ENCODE results near the gene OR1A1. TPM values are rescaled to one million over a fixed set of nuclear protein-coding genes. Genes with fewer than 3 reads are reported as not detected.

OR1A1 gene
- total RNA-seq, 1 experiment from 2014 or later: not detected

- Histone ChIP-seq H2AFZ (ENCODE audit: low read length) (no peak overlapping the region), H4K20me1 (ENCODE audit: control insufficient read depth, insufficient read depth, insufficient read length) (no peaks in the 10 kb centered on the region), H3T11ph (ENCODE audit: low read length) (no peak overlapping the region), H2AK5ac (ENCODE audit: insufficient read length, low read length) (no peak overlapping the region), H3K4ac (ENCODE audit: low read depth, low read length) (no peak overlapping the region), H4K5ac (ENCODE audit: insufficient read length, low read depth, low read length) (no peak overlapping the region), H3K56ac (ENCODE audit: insufficient read length, low read depth, low read length) (no peak overlapping the region), H3K79me1 (ENCODE audit: insufficient read depth, low read depth, low read length, poor library complexity, severe bottlenecking) (no peaks in the 10 kb centered on the region), H3K23me2 (ENCODE audit: insufficient read length, low read depth, low read length, poor library complexity, severe bottlenecking) (no peaks in the 10 kb centered on the region), H3K79me2 (ENCODE audit: insufficient read depth, low read length) (no peaks in the 10 kb centered on the region), H3K4me2 (ENCODE audit: insufficient read depth, insufficient read length, low read length) (no peak overlapping the region), H2BK12ac (ENCODE audit: insufficient read length, low read depth, low read length) (no peak overlapping the region), H4K91ac (ENCODE audit: insufficient read length, low read depth, low read length) (no peak overlapping the region), H2BK120ac (ENCODE audit: low read depth, low read length, poor library complexity, severe bottlenecking) (no peak overlapping the region), H3K14ac (ENCODE audit: insufficient read depth, low read length) (no peak overlapping the region), H3K18ac (ENCODE audit: insufficient read length, low read depth, low read length) (no peak overlapping the region), H3K4me1 (ENCODE audit: insufficient read depth, low read length) (no peaks in the 10 kb centered on the region), H2BK15ac (ENCODE audit: low read depth, low read length) (no peak overlapping the region), H2BK20ac (ENCODE audit: low read depth, low read length, poor library complexity, severe bottlenecking) (no peak overlapping the region), H3K9me3 (ENCODE audit: control insufficient read depth, low read depth, low read length) (peaks cover 71% of the 10 kb centered on the region), H3K27ac (ENCODE audit: insufficient read length, low read depth, low read length) (no peak overlapping the region), H3K27me3 (ENCODE audit: insufficient read depth, low read length) (no peaks in the 10 kb centered on the region), H2BK5ac (ENCODE audit: insufficient read length, low read length) (no peak overlapping the region), H4K8ac (replicated peaks; ENCODE audit: insufficient read length, low read depth, low read length) (no peak overlapping the region), H3K23ac (ENCODE audit: insufficient read length, low read depth, low read length) (no peak overlapping the region), H3K9ac (ENCODE audit: extremely low read depth, insufficient read length, low read length) (no peak overlapping the region)
- no peak overlapping the region for H3K27ac Mint-ChIP-seq
- H3K36me3 Mint-ChIP-seq (ENCODE audit: insufficient read depth in 1 of 3, low read depth in 3 of 3): peaks cover 3 to 29% (median 7%) of the 10 kb centered on the region in 3 experiments; a peak in 4 of 7 replicates
- peaks cover 80 to 99% of the 10 kb centered on the region in 2 experiments for H3K9me3 Mint-ChIP-seq
- no peaks in the 10 kb centered on the region for H3K4me1 Mint-ChIP-seq
- no CpG with 5 or more reads among the region's 5 CpGs for WGBS (ENCODE audit: extremely low coverage, insufficient read length, low lambda C conversion rate)
- DNase-seq: no peak
- TF ChIP-seq, protein P1, sequence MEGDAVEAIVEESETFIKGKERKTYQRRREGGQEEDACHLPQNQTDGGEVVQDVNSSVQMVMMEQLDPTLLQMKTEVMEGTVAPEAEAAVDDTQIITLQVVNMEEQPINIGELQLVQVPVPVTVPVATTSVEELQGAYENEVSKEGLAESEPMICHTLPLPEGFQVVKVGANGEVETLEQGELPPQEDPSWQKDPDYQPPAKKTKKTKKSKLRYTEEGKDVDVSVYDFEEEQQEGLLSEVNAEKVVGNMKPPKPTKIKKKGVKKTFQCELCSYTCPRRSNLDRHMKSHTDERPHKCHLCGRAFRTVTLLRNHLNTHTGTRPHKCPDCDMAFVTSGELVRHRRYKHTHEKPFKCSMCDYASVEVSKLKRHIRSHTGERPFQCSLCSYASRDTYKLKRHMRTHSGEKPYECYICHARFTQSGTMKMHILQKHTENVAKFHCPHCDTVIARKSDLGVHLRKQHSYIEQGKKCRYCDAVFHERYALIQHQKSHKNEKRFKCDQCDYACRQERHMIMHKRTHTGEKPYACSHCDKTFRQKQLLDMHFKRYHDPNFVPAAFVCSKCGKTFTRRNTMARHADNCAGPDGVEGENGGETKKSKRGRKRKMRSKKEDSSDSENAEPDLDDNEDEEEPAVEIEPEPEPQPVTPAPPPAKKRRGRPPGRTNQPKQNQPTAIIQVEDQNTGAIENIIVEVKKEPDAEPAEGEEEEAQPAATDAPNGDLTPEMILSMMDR (conservative IDR thresholded peaks at IDR 0.05): no peak
- no peak overlapping the region for H3K4me3 Mint-ChIP-seq
- no peaks in the 10 kb centered on the region; the same call in 1 of the 2 replicates for H3K27me3 Mint-ChIP-seq (ENCODE audit: low read depth)
Observed at GRCh38 chr17:3167574-3167973, 39.9 kb upstream of the OR1A1 start.
